BJ (cell line): ENCODE data around the gene PRRX2. TPM values are rescaled to one million over a fixed set of nuclear protein-coding genes. Genes with fewer than 3 reads are reported as not detected.
A peak's percentile ranks its signal among the peaks of the same experiment; 100 is the strongest.

Source experiments
- CTCF ChIA-PET: fragments of 350-600 bp; formaldehyde crosslinking; extraction: SDS; loops from one replicate; lab custom pipeline; 2021; ENCODE audit warnings: antibody characterized with exemption, inconsistent platforms; lab: Yijun Ruan, JAX
- POLR2A ChIA-PET: fragments of 300-600 bp; sonication (Branson Sonifier 250); formaldehyde crosslinking; extraction: SDS; loops from one replicate; lab custom pipeline; 2021; ENCODE audit warnings: antibody characterized with exemption; lab: Charles Lee
- DNase-seq: peaks from one replicate; pipeline ENCODE4 v3.0.0-alpha.2; 2011; ENCODE audit warnings: low read depth
- H3K27me3 ChIP-seq: 2 replicates; pipeline ENCODE4 v1.6.0; 2011; ENCODE audit warnings: low read length; ENCODE audit not compliant: control insufficient read depth, insufficient read depth
- H3K36me3 ChIP-seq: 2 replicates; pipeline ENCODE4 v1.5.1; 2011; ENCODE audit warnings: low read length; ENCODE audit not compliant: control insufficient read depth, insufficient read depth
- H3K4me3 ChIP-seq: 2 replicates; pipeline ENCODE4 v1.5.1; 2011; ENCODE audit warnings: low read depth, mild to moderate bottlenecking, control low read depth, low read length
- CTCF ChIP-seq: IDR thresholded peaks from 2 replicates; pipeline ENCODE4 v1.5.1; 2011; ENCODE audit warnings: low read depth, mild to moderate bottlenecking, control low read depth, inconsistent platforms, low read length, moderate library complexity; ENCODE audit not compliant: insufficient read depth
- polyA plus RNA-seq: library from polyadenylated mRNA; depleted of rRNA; stranded (reverse); fragments of >200 nt; gene quantifications from 2 replicates; pipeline ENCODE4 v1.2.3, GENCODE V29; 2011

PRRX2 gene
- polyA plus RNA-seq, 1 experiment = 37.4 TPM

GRCh38 chr9:129735546-129735945 is 70.1 kb downstream of the PRRX2 start:
- no peaks in the 10 kb centered on the region for H3K27me3 ChIP-seq
- no peak for TF ChIP-seq CTCF
- no peak overlapping the region for H3K4me3 ChIP-seq
- no peaks in the 10 kb centered on the region; the same call in 1 of the 2 replicates for H3K36me3 ChIP-seq
- no peak for DNase-seq
- POLR2A ChIA-PET = no interaction called here
- CTCF ChIA-PET = interaction anchor here (1.3 to 6.1 kb wide), 6 partner anchors 8 to 93 kb away, joined by 3 to 172 read pairs (median 42); partner anchors contain the start of gene ASB6

GRCh38 chr9:129736334-129736733 is 70.9 kb downstream of the PRRX2 start:
- CTCF ChIA-PET = interaction anchor here (3.4 to 6.1 kb wide), 5 partner anchors 9 to 94 kb away, joined by 21 to 172 read pairs (median 59); partner anchors contain the start of gene ASB6
- no peak for TF ChIP-seq CTCF
- H3K4me3 ChIP-seq = no peak overlapping the region
- DNase-seq = no peak
- H3K36me3 ChIP-seq = no peaks in the 10 kb centered on the region; the same call in 1 of the 2 replicates
- POLR2A ChIA-PET = no interaction called here
- H3K27me3 ChIP-seq = no peaks in the 10 kb centered on the region

DNA sequence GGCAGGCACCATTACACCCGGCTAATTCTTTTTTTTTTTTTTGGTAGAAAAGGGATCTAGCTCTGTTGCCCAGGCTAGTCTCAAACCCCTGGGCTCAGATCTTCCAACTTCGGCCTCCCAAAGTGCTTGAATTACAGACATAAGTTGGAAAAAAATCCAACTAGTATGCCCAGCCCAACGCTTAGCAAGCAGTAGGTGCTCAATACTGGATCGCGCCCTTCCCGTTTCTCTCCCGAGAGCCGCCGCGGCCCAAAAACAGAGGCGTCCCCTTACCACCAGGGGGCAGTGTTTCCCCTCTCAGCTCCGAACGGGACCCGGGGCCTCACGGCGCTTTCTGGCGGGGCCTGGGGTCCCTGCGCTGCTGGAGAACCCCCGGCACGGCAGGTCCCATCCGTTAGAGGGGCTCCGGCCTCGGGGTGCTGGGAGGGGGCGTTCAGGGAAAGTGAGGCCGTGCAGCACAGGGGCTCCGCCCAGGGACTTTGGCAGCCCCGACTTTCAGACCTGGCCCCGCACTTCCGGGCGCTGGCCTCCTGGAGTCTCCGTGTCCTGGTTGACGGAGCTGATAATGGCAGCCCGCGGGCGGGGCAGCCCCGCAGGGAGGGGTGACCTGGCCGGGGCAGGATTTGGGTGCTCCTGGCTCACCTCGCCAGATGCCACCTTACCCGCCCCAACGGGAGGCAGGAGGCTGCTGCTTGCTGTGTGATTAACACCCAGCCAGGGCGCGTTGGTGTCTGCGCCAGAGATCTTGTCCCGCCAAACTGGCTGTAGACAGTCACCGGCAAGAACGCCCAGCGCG is 72.2 kb downstream of the PRRX2 start:
- Histone ChIP-seq H3K36me3 (no peaks in the 10 kb centered on the region; the same call in 1 of the 2 replicates), H3K4me3 (peak overlapping the region; percentile 37), H3K27me3 (no peaks in the 10 kb centered on the region)
- ChIA-PET POLR2A (interaction anchor here (0.6 to 0.7 kb wide), 3 partner anchors 11 to 77 kb away, joined by 4 read pairs; no protein-coding TSS in a partner anchor), CTCF (interaction anchor here (0.5 to 6.1 kb wide), 39 partner anchors 9 to 608 kb away, joined by 3 to 172 read pairs (median 5); partner anchors contain the start of genes ASB6 and PTGES)
- DNase-seq = no peak
- TF ChIP-seq CTCF = peak; percentile 95

DNA sequence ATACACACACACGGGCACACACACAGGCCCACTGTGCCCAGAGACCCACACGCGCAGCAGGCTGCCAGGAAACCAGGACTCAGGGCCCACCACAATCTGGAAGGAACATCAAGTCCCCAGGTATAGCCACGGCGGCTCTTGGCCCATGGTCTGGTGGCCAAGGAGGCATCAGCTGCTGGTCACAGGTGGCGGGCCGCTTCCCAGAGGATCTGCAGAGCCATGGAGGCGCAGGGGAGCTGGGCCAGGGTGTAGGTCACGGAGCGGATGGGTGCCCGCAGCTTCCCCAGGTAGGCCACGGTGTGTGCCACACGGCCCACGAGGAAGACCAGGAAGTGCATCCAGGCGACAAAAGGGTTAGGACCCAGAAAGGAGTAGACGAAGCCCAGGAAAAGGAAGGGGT is 74.0 kb downstream of the PRRX2 start:
- TF ChIP-seq CTCF = no peak
- H3K27me3 ChIP-seq = no peaks in the 10 kb centered on the region
- H3K36me3 ChIP-seq = no peaks in the 10 kb centered on the region; the same call in 1 of the 2 replicates
- ChIA-PET CTCF (interaction anchor here (1.5 to 6.1 kb wide), 6 partner anchors 10 to 97 kb away, joined by 3 to 172 read pairs (median 16); partner anchors contain the start of genes ASB6 and PTGES), POLR2A (no interaction called here)
- no peak overlapping the region for H3K4me3 ChIP-seq
- DNase-seq = no peak

DNA sequence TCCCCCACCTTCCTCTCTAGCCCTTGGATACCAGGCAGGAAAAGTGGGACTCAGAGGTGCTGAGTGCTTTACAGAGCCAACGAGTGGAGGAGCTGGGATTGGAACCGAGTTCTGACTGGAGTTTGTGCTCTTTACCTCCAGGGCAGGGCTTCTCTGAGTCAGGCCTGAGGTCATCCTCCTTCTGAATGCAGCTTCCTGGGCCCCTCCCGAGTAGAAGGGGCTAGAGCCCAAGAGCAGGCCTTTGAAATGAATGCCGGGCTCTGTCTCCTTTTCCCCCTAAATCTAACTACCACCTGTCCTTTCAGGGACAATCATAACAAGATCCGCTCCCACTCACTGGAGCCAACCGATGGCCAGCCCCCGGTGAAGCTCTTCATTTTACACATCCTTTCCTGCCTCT is 74.7 kb downstream of the PRRX2 start:
- no peak for DNase-seq
- no peaks in the 10 kb centered on the region; the same call in 1 of the 2 replicates for H3K36me3 ChIP-seq
- H3K4me3 ChIP-seq = no peak overlapping the region
- no peak for TF ChIP-seq CTCF
- no peaks in the 10 kb centered on the region for H3K27me3 ChIP-seq
- ChIA-PET CTCF (interaction anchor here (1.5 to 6.1 kb wide), 4 partner anchors 12 to 50 kb away, joined by 3 to 172 read pairs (median 12); partner anchors contain the start of gene PTGES), POLR2A (no interaction called here)
